Neutrophil (primary cell): Measurements from ENCODE around the gene TSC22D3.

Experiments used
- H3K27ac ChIP-seq: fragments of 200-600 bp; sonication (generic); 2 replicates; pipeline ENCODE4 v1.5.1; 2016; ENCODE audit warnings: mild to moderate bottlenecking, moderate library complexity
- H3K27me3 ChIP-seq: fragments of 200-600 bp; sonication (generic); 2 replicates; pipeline ENCODE4 v1.6.0; 2016; ENCODE audit warnings: mild to moderate bottlenecking
- H3K36me3 ChIP-seq: fragments of 200-600 bp; sonication (generic); 2 replicates; pipeline ENCODE4 v1.5.1; 2017
- H3K4me1 ChIP-seq, 2 experiments: fragments of 200-600 bp in 1 of 2; sonication (generic) in 1 of 2; 1 replicate in 1 of 2; 2 replicates in 1 of 2; pipeline versions ENCODE4 v1.5.1 to v1.6.1; 2013 to 2016; ENCODE audit warnings: low read depth in 1 of 2, low read length in 1 of 2, mild to moderate bottlenecking in 1 of 2, moderate library complexity in 1 of 2; ENCODE audit not compliant: control insufficient read depth in 1 of 2, insufficient read depth in 1 of 2
- H3K4me3 ChIP-seq, 2 experiments: fragments of 200-600 bp in 1 of 2; sonication (generic) in 1 of 2; 1 replicate in 1 of 2; 2 replicates in 1 of 2; pipeline ENCODE4 v1.5.1; 2013 to 2016; ENCODE audit warnings: low read depth in 1 of 2, low read length in 1 of 2, mild to moderate bottlenecking in 1 of 2, moderate library complexity in 1 of 2
- H3K9me3 ChIP-seq: fragments of 200-600 bp; sonication (generic); 2 replicates; pipeline ENCODE4 v1.5.1; 2016
- CTCF ChIP-seq: fragments of 200-600 bp; sonication (generic); IDR thresholded peaks from 2 replicates; pipeline ENCODE4 v1.5.1; 2016; ENCODE audit warnings: antibody characterized with exemption

Gene TSC22D3

GRCh38 chrX:107729558-107730297 is 45.9 kb downstream of the TSC22D3 start:
- H3K36me3 ChIP-seq = no peaks in the 10 kb centered on the region
- no peak for TF ChIP-seq CTCF
- no peaks in the 10 kb centered on the region for H3K9me3 ChIP-seq
- no peaks in the 10 kb centered on the region for H3K27me3 ChIP-seq
- H3K4me1 ChIP-seq = no peaks in the 10 kb centered on the region
- H3K27ac ChIP-seq = no peak overlapping the region
- no peak overlapping the region for H3K4me3 ChIP-seq

- no peaks in the 10 kb centered on the region for H3K4me1 ChIP-seq
- H3K9me3 ChIP-seq = no peaks in the 10 kb centered on the region
- no peak for TF ChIP-seq CTCF
- no peak overlapping the region for H3K4me3 ChIP-seq
- no peaks in the 10 kb centered on the region for H3K36me3 ChIP-seq
- no peaks in the 10 kb centered on the region for H3K27me3 ChIP-seq
- no peak overlapping the region for H3K27ac ChIP-seq
Measured at GRCh38 chrX:107728371-107729099, 47.1 kb downstream of the TSC22D3 start.

GRCh38 chrX:107726816-107727534 is 48.6 kb downstream of the TSC22D3 start:
- Histone ChIP-seq H3K4me1 (no peaks in the 10 kb centered on the region), H3K4me3 (no peak overlapping the region), H3K9me3 (no peaks in the 10 kb centered on the region), H3K36me3 (no peaks in the 10 kb centered on the region), H3K27me3 (no peaks in the 10 kb centered on the region), H3K27ac (no peak overlapping the region)
- TF ChIP-seq CTCF = no peak

GRCh38 chrX:107725761-107726555 is 49.6 kb downstream of the TSC22D3 start:
- no peak for TF ChIP-seq CTCF
- no peaks in the 10 kb centered on the region for H3K27me3 ChIP-seq
- H3K4me1 ChIP-seq = peaks cover 7 to 9% of the 10 kb centered on the region in 2 experiments
- no peaks in the 10 kb centered on the region for H3K36me3 ChIP-seq
- H3K4me3 ChIP-seq = no peak overlapping the region
- H3K9me3 ChIP-seq = no peaks in the 10 kb centered on the region
- no peak overlapping the region for H3K27ac ChIP-seq

GRCh38 chrX:107724653-107725052 is 50.9 kb downstream of the TSC22D3 start:
- H3K9me3 ChIP-seq = no peaks in the 10 kb centered on the region
- H3K4me3 ChIP-seq = no peak overlapping the region
- H3K27me3 ChIP-seq = no peaks in the 10 kb centered on the region
- no peak for TF ChIP-seq CTCF
- H3K36me3 ChIP-seq = no peaks in the 10 kb centered on the region
- no peak overlapping the region for H3K27ac ChIP-seq
- peaks cover 9% of the 10 kb centered on the region in 2 experiments for H3K4me1 ChIP-seq
